ENCODE results near the gene RCCD1. TPM values are rescaled to one million over a fixed set of nuclear protein-coding genes. Genes with fewer than 3 reads are reported as not detected.

The RCCD1 gene
- total RNA-seq, 1 experiment from 2014 or later, result 26.1 TPM

- CTCF ChIA-PET, result no interaction called here
- POLR2A ChIA-PET, result no interaction called here
- no peaks in the 10 kb centered on the region for H3K9me3 Mint-ChIP-seq (ENCODE audit: unreplicated experiment)
Observed at GRCh38 chr15:90914305-90915080, 40.2 kb upstream of the RCCD1 start.

GRCh38 chr15:90915216-90915807 is 39.4 kb upstream of the RCCD1 start:
- BruUV-seq (replicated peaks), result no TSS peak
- intact Hi-C loops (cut with micrococcal nuclease; ENCODE audit: unreplicated experiment), result no loop called here
- no peaks in the 10 kb centered on the region for H3K27me3 ChIP-seq (replicated peaks; ENCODE audit: control insufficient read depth, insufficient read depth, low read length)
- TF ChIP-seq CTCF (IDR thresholded peaks at IDR 0.05; ENCODE audit: insufficient read depth in 1 of 2, low read depth in 1 of 2, low read length in 1 of 2, severe bottlenecking in 1 of 2, unreplicated experiment in 1 of 2), result no peak
- no peaks in the 10 kb centered on the region for H3K9me3 ChIP-seq
- H3K36me3 ChIP-seq (ENCODE audit: control insufficient read depth, insufficient read depth, low read length), result no peaks in the 10 kb centered on the region
- ChIA-PET CTCF (no interaction called here), POLR2A (no interaction called here)
- no peak overlapping the region for H3K27ac Mint-ChIP-seq (ENCODE audit: unreplicated experiment)
- H3K9me3 Mint-ChIP-seq (ENCODE audit: unreplicated experiment), result no peaks in the 10 kb centered on the region
- H3K36me3 Mint-ChIP-seq (ENCODE audit: insufficient read depth, unreplicated experiment), result peaks cover 21% of the 10 kb centered on the region
- no peaks in the 10 kb centered on the region for H3K4me1 Mint-ChIP-seq (ENCODE audit: low read depth, unreplicated experiment)
- no peaks in the 10 kb centered on the region for H3K27me3 Mint-ChIP-seq (ENCODE audit: insufficient read depth, unreplicated experiment)
- no peaks in the 10 kb centered on the region for H3K4me1 ChIP-seq
- H3K4me3 ChIP-seq (ENCODE audit: low read depth, low read length), result no peak overlapping the region
- no peak overlapping the region for H3K4me3 Mint-ChIP-seq (ENCODE audit: unreplicated experiment)
- DNase-seq, result no peak

More at GRCh38 chr15:90914305-90915080, 40.2 kb upstream of the RCCD1 start:
- no peaks in the 10 kb centered on the region for H3K27me3 ChIP-seq (replicated peaks; ENCODE audit: control insufficient read depth, insufficient read depth, low read length)
- H3K36me3 ChIP-seq (ENCODE audit: control insufficient read depth, insufficient read depth, low read length), result no peaks in the 10 kb centered on the region
- no TSS peak for BruUV-seq (replicated peaks)
- H3K9me3 ChIP-seq, result no peaks in the 10 kb centered on the region
- DNase-seq, result no peak
- no peak overlapping the region for H3K4me3 ChIP-seq (ENCODE audit: low read depth, low read length)
- Mint-ChIP-seq H3K36me3 (ENCODE audit: insufficient read depth, unreplicated experiment) (peaks cover 21% of the 10 kb centered on the region), H3K4me1 (ENCODE audit: low read depth, unreplicated experiment) (no peaks in the 10 kb centered on the region), H3K27ac (ENCODE audit: unreplicated experiment) (no peak overlapping the region), H3K27me3 (ENCODE audit: insufficient read depth, unreplicated experiment) (no peaks in the 10 kb centered on the region), H3K4me3 (ENCODE audit: unreplicated experiment) (no peak overlapping the region)
- no peaks in the 10 kb centered on the region for H3K4me1 ChIP-seq
- intact Hi-C loops (cut with micrococcal nuclease; ENCODE audit: unreplicated experiment), result no loop called here
- no peak for TF ChIP-seq CTCF (IDR thresholded peaks at IDR 0.05; ENCODE audit: insufficient read depth in 1 of 2, low read depth in 1 of 2, low read length in 1 of 2, severe bottlenecking in 1 of 2, unreplicated experiment in 1 of 2)

- Mint-ChIP-seq H3K27me3 (ENCODE audit: insufficient read depth, unreplicated experiment) (no peaks in the 10 kb centered on the region), H3K4me3 (ENCODE audit: unreplicated experiment) (no peak overlapping the region), H3K4me1 (ENCODE audit: low read depth, unreplicated experiment) (no peaks in the 10 kb centered on the region), H3K27ac (ENCODE audit: unreplicated experiment) (no peak overlapping the region), H3K9me3 (ENCODE audit: unreplicated experiment) (no peaks in the 10 kb centered on the region), H3K36me3 (ENCODE audit: insufficient read depth, unreplicated experiment) (peaks cover 23% of the 10 kb centered on the region)
- no peak for DNase-seq
- no TSS peak for BruUV-seq (replicated peaks)
- Histone ChIP-seq H3K9me3 (no peaks in the 10 kb centered on the region), H3K27me3 (replicated peaks; ENCODE audit: control insufficient read depth, insufficient read depth, low read length) (no peaks in the 10 kb centered on the region), H3K4me1 (no peaks in the 10 kb centered on the region), H3K36me3 (ENCODE audit: control insufficient read depth, insufficient read depth, low read length) (no peaks in the 10 kb centered on the region), H3K4me3 (ENCODE audit: low read depth, low read length) (no peak overlapping the region)
- POLR2A ChIA-PET, result no interaction called here
- intact Hi-C loops (cut with micrococcal nuclease; ENCODE audit: unreplicated experiment), result no loop called here
- no peak for TF ChIP-seq CTCF (IDR thresholded peaks at IDR 0.05; ENCODE audit: insufficient read depth in 1 of 2, low read depth in 1 of 2, low read length in 1 of 2, severe bottlenecking in 1 of 2, unreplicated experiment in 1 of 2)
- CTCF ChIA-PET, result no interaction called here
Observed at GRCh38 chr15:90915808-90916440, 38.8 kb upstream of the RCCD1 start.

Measured in Caco-2 (cell line).